Hematopoietic multipotent progenitor cell (in vitro differentiated cells): ENCODE data around the gene ATXN7L1. TPM values are rescaled to one million over a fixed set of nuclear protein-coding genes. Genes with fewer than 3 reads are reported as not detected.

ENCODE experiments used
- DNase-seq, 3 donors: peaks; one replicate each; pipeline ENCODE4 v3.0.0-alpha.2; 2011 to 2015; ENCODE audit warnings: low read depth in 2 of 3, low spot score in 2 of 3
- total RNA-seq: library from RNA; depleted of rRNA; stranded (reverse); fragments of >200 nt; gene quantifications from one replicate; pipeline ENCODE4 v1.2.3, GENCODE V29; 2012

The ATXN7L1 gene
- total RNA-seq, 1 donor: 7.8 TPM

GRCh38 chr7:105682341-105683060, 193.9 kb downstream of the ATXN7L1 start:
- no peak for DNase-seq

DNA sequence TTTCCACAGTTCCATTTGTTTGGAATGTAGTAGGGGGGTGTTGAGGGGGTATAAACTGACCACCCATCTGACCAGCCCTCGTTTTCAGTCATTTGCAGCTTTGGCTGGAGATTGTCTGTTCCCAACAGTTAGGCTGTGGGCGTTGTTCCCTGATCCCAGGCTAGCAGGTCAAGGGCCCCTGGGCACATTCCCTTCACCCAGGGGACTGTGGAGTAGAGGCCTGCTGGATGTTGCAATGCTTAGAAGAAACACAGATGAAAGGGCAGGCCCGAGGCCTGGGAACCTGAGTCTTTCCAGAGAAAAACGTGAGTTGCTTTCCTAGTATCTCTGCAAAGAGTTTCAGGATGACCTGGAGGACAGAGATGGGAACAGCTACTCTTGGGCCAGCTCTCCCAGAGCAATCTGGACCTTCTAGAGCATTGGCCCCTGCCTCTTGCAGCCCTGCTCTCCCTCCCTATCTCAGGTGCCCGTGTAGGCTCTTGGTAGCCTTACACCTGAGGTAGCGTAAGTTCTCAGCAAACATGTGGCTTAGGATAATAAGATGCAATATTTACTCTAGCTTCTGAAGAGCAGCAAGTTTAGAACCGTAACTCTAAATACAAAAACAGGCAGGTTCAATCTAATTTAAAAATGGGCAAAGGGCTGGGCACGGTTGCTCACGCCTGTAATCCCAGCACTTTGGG, 195.8 kb downstream of the ATXN7L1 start:
- DNase-seq: no peak

GRCh38 chr7:105678811-105679495, 197.4 kb downstream of the ATXN7L1 start:
- peak in 2 of 3 donors; percentile 53 to 62 for DNase-seq

GRCh38 chr7:105677817-105678573, 198.4 kb downstream of the ATXN7L1 start:
- peak in 2 of 3 donors; percentile 75 to 91 for DNase-seq

DNA sequence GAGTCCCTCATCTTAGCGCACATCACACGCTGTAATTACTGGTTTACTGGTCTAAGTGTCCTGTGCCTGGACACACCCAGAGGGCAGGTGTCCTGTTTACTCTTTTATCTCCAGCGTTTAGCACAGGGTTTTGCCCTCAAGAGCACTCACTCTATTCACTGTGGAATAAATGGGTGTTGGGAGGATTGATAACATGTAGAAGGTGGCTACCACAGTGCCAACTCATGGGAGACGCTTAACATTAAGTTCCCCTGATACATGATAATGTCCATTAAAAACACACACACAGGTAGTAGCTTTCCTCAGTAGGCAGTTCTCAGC, 199.0 kb downstream of the ATXN7L1 start:
- DNase-seq: no peak

GRCh38 chr7:105675934-105676371, 200.4 kb downstream of the ATXN7L1 start:
- DNase-seq: peak in 2 of 3 donors; percentile 76 to 86

DNA sequence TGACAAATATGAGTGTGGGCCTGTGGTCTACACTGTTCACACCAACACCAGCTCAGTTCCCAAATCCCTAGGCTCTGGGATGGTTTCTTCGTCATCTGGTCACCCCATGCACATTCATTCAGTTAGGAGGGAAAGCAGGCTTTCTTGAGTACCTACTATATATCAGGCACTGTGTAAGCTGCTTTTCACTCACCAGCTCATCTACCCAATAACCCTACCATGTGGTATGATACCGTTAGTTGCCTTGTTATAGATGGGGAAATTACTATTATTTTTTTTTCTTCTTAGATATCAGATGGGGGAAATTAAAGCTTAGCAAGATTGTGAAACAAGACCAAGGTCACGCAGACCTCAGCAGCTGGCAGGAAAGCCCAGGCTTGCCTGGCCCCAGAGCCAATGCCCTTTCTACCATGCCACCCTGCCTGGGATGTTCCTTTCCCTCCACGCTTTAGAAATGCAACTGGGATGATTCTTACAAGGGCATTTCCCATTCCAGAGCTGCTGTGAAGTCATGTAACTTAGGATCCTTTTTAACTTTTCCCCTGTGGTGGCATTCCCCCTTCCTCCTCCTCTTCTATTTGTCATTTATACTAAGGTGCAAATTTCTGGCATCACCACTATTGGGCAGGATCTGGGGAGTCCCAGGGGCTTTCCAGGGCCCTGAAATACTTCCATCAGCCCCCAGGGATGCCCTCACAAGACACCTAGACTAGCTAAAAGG, 202.0 kb downstream of the ATXN7L1 start:
- DNase-seq: no peak

DNA sequence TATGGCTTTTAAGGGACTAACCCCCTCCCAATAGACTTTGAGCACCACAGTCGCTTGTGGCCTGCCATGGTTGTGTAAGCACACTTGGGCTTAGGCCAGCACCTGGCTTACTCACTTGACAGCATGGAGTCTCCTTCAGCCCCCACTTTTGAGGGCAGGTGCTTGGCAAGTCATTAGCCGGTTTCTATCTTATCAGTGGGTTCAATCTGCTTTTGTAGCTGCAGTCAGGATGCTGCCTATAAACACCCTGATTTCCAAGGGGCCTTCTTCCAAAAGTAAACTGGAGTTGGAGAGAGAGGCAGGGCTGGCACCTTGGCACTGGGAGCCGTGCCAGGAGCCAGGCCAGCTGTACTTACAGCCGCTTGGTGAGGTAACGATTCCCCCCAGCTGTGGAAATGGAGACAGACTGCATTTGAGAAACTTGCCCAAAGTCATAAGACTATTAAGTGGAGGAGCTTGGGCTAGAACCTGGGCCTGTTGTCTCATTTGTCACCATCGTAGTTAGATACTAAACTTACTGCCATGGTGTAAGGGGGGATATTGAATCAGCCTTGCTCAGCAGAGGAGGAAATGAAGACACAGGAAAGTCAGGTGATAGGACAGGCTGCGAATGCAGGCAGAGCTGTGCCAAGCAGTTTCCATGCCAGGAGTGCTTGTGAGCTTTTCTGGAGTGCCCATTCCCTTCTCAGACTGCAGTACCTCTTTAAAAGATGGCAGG, 202.9 kb downstream of the ATXN7L1 start:
- peak in 2 of 3 donors; percentile 45 to 65 for DNase-seq

DNA sequence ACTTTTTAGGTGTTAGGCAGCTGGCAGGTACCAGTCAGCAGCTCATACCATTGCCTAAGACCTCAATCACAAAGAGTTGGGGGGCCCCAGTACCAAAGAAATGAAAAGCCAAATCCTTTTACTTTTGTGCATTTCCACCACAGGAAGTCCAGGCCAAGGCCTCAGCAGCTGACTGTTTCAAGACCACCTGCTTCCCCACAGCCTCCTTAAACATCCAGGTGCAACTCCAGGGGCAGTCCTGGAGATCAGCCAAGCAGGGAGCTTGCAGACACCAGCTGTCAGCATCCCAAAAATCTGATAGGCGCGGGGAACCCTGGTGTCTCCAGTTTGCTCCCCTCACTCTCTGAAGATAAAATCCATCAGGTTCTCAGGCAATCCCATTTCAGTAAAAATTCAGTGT, 203.6 kb downstream of the ATXN7L1 start:
- no peak for DNase-seq

- DNase-seq: no peak
Measured at GRCh38 chr7:105666324-105666723, 210.1 kb downstream of the ATXN7L1 start.

DNA sequence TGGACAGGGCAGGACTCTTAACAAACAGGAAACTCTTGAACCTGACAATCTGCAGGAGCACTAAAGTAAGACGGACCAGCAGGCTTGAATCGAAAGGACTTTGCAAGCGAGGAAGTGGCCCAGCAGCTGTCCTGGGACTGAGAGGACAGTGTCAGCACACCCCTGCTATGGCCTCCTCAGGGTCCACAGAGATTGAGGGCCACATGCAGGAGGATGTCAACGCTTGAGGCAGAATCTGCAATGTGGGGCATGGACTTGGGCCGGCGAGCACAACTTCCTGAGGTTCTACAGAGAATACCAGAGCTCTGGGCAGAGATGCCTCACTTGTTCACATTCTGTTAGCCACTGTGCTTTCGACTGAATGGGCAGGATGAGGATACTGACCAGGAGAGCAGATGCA, 210.7 kb downstream of the ATXN7L1 start:
- DNase-seq: no peak

- no peak for DNase-seq
Measured at GRCh38 chr7:105664816-105665525, 211.4 kb downstream of the ATXN7L1 start.

DNA sequence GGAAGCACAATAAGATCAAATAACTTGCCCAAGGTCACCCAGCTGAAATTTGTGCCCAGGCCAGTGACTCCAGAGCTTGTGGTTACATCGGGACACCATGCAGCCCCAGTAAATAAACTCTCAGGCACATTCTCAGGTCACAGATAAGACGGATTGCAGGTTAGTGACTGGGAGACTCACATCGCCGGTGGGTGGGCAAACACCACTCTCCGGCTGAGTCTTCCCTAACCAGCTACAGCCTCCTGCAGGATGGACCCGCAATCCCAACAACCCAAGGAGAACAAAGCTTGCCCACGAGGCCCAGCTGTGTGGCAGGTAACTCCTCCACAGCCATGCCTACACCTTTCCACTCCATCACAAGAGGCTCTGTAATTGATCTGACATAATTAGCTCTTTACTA, 213.4 kb downstream of the ATXN7L1 start:
- no peak for DNase-seq

- no peak for DNase-seq
Measured at GRCh38 chr7:105661625-105662024, 214.8 kb downstream of the ATXN7L1 start.

- peak; percentile 38 to 66 (median 58) for DNase-seq
Measured at GRCh38 chr7:105656922-105657521, 219.4 kb downstream of the ATXN7L1 start.

DNA sequence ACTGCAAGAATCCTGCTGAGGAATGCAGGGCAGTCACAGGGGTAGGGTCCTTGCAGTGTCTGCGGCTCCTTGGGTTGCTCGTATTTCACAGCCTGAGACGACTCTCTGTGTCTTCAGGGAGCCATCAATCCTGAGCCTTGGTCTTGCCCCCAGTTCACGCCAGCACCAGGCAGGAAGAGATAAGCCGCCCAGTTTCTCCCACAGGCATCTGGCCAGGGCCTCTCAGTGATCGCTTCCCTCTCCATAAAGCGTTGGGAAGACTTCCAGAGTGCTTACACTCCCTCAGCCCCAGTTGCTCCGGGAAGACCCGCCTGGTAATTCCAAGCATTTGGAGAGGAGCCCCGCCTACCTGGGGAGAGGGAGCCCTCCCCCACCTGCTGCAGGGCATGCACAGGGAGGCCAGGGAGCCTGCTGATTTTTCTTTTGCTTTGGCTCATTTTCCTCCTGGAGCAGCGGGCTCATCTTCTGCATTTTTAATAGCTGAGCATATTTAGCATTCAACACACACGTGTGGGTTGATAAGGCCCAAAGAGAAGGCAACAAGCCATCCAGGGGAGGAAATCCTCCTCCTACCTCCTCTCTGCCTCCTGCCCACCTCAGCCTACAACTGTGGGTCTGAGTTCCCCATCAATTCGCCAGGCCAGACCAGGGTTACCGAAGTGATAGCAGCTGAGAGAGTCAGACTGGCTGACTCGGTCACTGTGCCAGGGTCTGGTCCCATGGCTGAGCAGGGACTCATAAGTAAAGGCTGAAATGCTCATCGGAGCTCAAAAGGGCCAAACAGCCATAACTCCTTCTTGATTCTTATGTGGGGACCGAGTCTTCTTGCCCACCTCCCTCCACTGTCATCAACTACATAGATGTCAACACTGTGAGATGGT, 220.7 kb downstream of the ATXN7L1 start:
- no peak for DNase-seq

GRCh38 chr7:105655067-105655466, 221.3 kb downstream of the ATXN7L1 start:
- no peak for DNase-seq
